GM19452 (cell line): ENCODE measurements around the gene PIK3R1.
A peak's percentile ranks its signal among the peaks of the same experiment; 100 is the strongest.

Experiments
- ATAC-seq: cut with Tn5 transposase; IDR thresholded peaks from one replicate; pipeline ENCODE4 v1.9.1; 2021; ENCODE audit not compliant: unreplicated experiment

The PIK3R1 gene

GRCh38 chr5:68215208-68215897 lies at the start of gene PIK3R1:
TSS of gene PIK3R1 (plus strand) at chr5:68215756. CDS start at chr5:68226676, 10,920 bp downstream.
- peak; percentile 81 for ATAC-seq

- ATAC-seq: no peak
Measured at GRCh38 chr5:68167195-68167651, 48.3 kb upstream of the PIK3R1 start.

- no peak for ATAC-seq
Measured at GRCh38 chr5:68169903-68170302, 45.7 kb upstream of the PIK3R1 start.

GRCh38 chr5:68170826-68171558 lies 44.6 kb upstream of the PIK3R1 start:
- ATAC-seq: no peak

- ATAC-seq: no peak
Measured at GRCh38 chr5:68172314-68172713, 43.2 kb upstream of the PIK3R1 start.

GRCh38 chr5:68173007-68173406 lies 42.5 kb upstream of the PIK3R1 start:
- ATAC-seq: no peak

- ATAC-seq: no peak
Measured at GRCh38 chr5:68176253-68176652, 39.3 kb upstream of the PIK3R1 start.

GRCh38 chr5:68176802-68177479 lies 38.6 kb upstream of the PIK3R1 start:
- no peak for ATAC-seq

- ATAC-seq: no peak
Measured at GRCh38 chr5:68177676-68178075, 37.9 kb upstream of the PIK3R1 start.

- no peak for ATAC-seq
Measured at GRCh38 chr5:68178579-68178978, 37.0 kb upstream of the PIK3R1 start.

GRCh38 chr5:68180121-68181038 lies 35.2 kb upstream of the PIK3R1 start:
- ATAC-seq: peak; percentile 55

GRCh38 chr5:68181039-68181599 lies 34.4 kb upstream of the PIK3R1 start:
- ATAC-seq: peak; percentile 37

GRCh38 chr5:68182094-68182493 lies 33.5 kb upstream of the PIK3R1 start:
- ATAC-seq: no peak

- ATAC-seq: no peak
Measured at GRCh38 chr5:68182534-68182933, 33.0 kb upstream of the PIK3R1 start.

GRCh38 chr5:68187268-68188055 lies 28.1 kb upstream of the PIK3R1 start:
- ATAC-seq: no peak

GRCh38 chr5:68189171-68189570 lies 26.4 kb upstream of the PIK3R1 start:
- ATAC-seq: no peak

- no peak for ATAC-seq
Measured at GRCh38 chr5:68189613-68190012, 25.9 kb upstream of the PIK3R1 start.

GRCh38 chr5:68190619-68191018 lies 24.9 kb upstream of the PIK3R1 start:
- ATAC-seq: no peak

GRCh38 chr5:68191083-68191791 lies 24.3 kb upstream of the PIK3R1 start:
- no peak for ATAC-seq
